ENCODE measurements around the gene JUN. TPM values are rescaled to one million over a fixed set of nuclear protein-coding genes. Genes with fewer than 3 reads are reported as not detected.

The JUN gene
- total and polyA plus RNA-seq, 2 experiments from 2014 or later: 23.3 to 28.5 TPM

DNA sequence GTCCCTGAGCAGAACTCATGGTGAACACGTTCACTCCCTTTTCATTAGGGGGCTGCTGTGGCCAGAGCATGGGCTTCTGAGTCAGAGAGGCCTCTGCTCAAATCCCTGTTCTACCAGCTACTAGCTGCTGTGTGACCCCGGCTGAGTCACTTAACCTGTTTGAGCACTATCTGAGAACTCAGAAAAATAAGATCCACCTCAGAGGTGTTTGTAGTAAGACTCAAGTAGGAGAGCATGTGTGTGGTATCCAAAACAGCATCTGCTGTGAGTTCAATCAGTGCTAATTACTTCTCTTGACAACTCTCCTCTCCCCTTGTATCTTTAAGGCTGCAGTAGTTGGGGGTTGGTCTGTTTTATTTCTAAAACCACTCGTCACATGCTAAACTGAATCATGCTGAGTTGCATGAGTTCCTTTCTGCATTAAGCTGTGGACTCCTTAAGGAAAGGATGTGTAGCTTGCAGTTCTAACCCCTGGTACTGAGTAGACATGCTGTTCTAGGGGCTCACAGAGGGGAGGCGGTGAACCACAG, 39.7 kb upstream of the JUN start:
- Histone ChIP-seq H3K36me3 (ENCODE audit: insufficient read depth) (no peaks in the 10 kb centered on the region), H3K27ac (ENCODE audit: low read depth) (no peak overlapping the region), H3K27me3 (ENCODE audit: insufficient read depth) (no peaks in the 10 kb centered on the region), H3K4me1 (ENCODE audit: insufficient read depth) (no peaks in the 10 kb centered on the region), H4K20me1 (replicated peaks; ENCODE audit: insufficient read depth) (no peaks in the 10 kb centered on the region), H2AFZ (no peak overlapping the region), H3K4me3 (no peak overlapping the region), H3F3A (replicated peaks; ENCODE audit: low read depth) (no peaks in the 10 kb centered on the region), H3K4me2 (no peak overlapping the region), H3K9me2 (ENCODE audit: insufficient read depth) (peaks cover 3% of the 10 kb centered on the region; the same call in 1 of the 2 replicates), H3K79me2 (replicated peaks; ENCODE audit: insufficient read depth) (no peaks in the 10 kb centered on the region)
- peaks cover 20% of the 10 kb centered on the region for H3K9me3 Mint-ChIP-seq
- no peak overlapping the region for H3K4me3 Mint-ChIP-seq
- H3K27me3 Mint-ChIP-seq (ENCODE audit: insufficient read depth, low read depth, poor library complexity): peaks cover 1% of the 10 kb centered on the region
- H3K27ac Mint-ChIP-seq: no peak overlapping the region
- peaks cover 4% of the 10 kb centered on the region; the same call in 1 of the 3 replicates for H3K4me1 Mint-ChIP-seq
- no peak for DNase-seq (ENCODE audit: low spot score)
- peak; percentile 33; the same call in 1 of the 3 replicates for ATAC-seq
- H3K36me3 Mint-ChIP-seq (ENCODE audit: low read depth): peaks cover 19% of the 10 kb centered on the region; the same call in 2 of the 3 replicates
- TF ChIP-seq ZNF331 (CRISPR knock-in tag; IDR thresholded peaks at IDR 0.05; ENCODE audit: low read depth): no peak
- TF ChIP-seq NANOG (IDR thresholded peaks at IDR 0.05; ENCODE audit: borderline replicate concordance): no peak
- no peak for TF ChIP-seq EZH2 (IDR thresholded peaks at IDR 0.05; ENCODE audit: low read depth, unreplicated experiment)
- TF ChIP-seq, protein P1, sequence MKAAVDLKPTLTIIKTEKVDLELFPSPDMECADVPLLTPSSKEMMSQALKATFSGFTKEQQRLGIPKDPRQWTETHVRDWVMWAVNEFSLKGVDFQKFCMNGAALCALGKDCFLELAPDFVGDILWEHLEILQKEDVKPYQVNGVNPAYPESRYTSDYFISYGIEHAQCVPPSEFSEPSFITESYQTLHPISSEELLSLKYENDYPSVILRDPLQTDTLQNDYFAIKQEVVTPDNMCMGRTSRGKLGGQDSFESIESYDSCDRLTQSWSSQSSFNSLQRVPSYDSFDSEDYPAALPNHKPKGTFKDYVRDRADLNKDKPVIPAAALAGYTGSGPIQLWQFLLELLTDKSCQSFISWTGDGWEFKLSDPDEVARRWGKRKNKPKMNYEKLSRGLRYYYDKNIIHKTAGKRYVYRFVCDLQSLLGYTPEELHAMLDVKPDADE (IDR thresholded peaks at IDR 0.05): no peak
- no peak for TF ChIP-seq JUNB (IDR thresholded peaks at IDR 0.05; ENCODE audit: unreplicated experiment)
- no peak for TF ChIP-seq STAT1 (IDR thresholded peaks at IDR 0.05; ENCODE audit: unreplicated experiment)
- TF ChIP-seq, protein P2, sequence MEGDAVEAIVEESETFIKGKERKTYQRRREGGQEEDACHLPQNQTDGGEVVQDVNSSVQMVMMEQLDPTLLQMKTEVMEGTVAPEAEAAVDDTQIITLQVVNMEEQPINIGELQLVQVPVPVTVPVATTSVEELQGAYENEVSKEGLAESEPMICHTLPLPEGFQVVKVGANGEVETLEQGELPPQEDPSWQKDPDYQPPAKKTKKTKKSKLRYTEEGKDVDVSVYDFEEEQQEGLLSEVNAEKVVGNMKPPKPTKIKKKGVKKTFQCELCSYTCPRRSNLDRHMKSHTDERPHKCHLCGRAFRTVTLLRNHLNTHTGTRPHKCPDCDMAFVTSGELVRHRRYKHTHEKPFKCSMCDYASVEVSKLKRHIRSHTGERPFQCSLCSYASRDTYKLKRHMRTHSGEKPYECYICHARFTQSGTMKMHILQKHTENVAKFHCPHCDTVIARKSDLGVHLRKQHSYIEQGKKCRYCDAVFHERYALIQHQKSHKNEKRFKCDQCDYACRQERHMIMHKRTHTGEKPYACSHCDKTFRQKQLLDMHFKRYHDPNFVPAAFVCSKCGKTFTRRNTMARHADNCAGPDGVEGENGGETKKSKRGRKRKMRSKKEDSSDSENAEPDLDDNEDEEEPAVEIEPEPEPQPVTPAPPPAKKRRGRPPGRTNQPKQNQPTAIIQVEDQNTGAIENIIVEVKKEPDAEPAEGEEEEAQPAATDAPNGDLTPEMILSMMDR (conservative IDR thresholded peaks at IDR 0.05; ENCODE audit: low read depth in 2 of 2): peak in 1 of 2 experiments; percentile 33; a peak in 2 of 4 replicates
- no peak for TF ChIP-seq CREB1 (CRISPR knock-in tag; IDR thresholded peaks at IDR 0.05; ENCODE audit: low read depth)

DNA sequence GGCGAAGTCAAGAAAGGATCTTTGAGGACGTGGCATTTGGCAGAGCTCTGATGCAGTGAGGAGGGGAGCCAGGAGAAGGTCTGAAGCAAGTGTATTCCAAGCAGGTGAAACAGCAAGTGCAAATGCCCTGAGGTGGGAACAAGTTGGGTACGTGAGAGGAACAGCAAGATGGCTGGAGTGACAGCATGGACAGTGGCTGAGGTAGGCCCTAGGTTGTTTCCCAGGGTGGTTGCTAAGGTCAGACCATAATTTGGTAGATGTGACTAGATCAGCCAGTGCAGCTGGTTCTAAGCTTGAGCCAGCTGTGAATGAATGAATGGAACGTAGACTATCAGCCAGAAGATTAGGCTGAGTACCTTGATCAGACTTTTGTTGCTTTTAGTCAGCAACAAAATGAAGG, 37.5 kb upstream of the JUN start:
- Mint-ChIP-seq H3K27ac (no peak overlapping the region), H3K36me3 (ENCODE audit: low read depth) (no peaks in the 10 kb centered on the region), H3K4me1 (peaks cover 8% of the 10 kb centered on the region; the same call in 2 of the 3 replicates), H3K9me3 (no peaks in the 10 kb centered on the region), H3K4me3 (no peak overlapping the region), H3K27me3 (ENCODE audit: insufficient read depth, low read depth, poor library complexity) (peaks cover 3% of the 10 kb centered on the region)
- peaks cover 2% of the 10 kb centered on the region; the same call in 1 of the 2 replicates for H3K9me2 ChIP-seq (ENCODE audit: insufficient read depth)
- no peaks in the 10 kb centered on the region for H3K36me3 ChIP-seq (ENCODE audit: insufficient read depth)
- H2AFZ ChIP-seq: no peak overlapping the region
- no peaks in the 10 kb centered on the region for H3K27me3 ChIP-seq (ENCODE audit: insufficient read depth)
- DNase-seq (ENCODE audit: low spot score) (no peak), ATAC-seq (no peak)
- no peaks in the 10 kb centered on the region for H3K79me2 ChIP-seq (replicated peaks; ENCODE audit: insufficient read depth)
- H3F3A ChIP-seq (replicated peaks; ENCODE audit: low read depth): peaks cover 8% of the 10 kb centered on the region
- H4K20me1 ChIP-seq (replicated peaks; ENCODE audit: insufficient read depth): no peaks in the 10 kb centered on the region
- no peak overlapping the region for H3K27ac ChIP-seq (ENCODE audit: low read depth)
- peaks cover 4% of the 10 kb centered on the region; the same call in 1 of the 2 replicates for H3K4me1 ChIP-seq (ENCODE audit: insufficient read depth)
- no peak overlapping the region for H3K4me2 ChIP-seq
- H3K4me3 ChIP-seq: no peak overlapping the region
- TF ChIP-seq EZH2phosphoT487 (IDR thresholded peaks at IDR 0.05; ENCODE audit: unreplicated experiment) (no peak), POLR2AphosphoS5 (IDR thresholded peaks at IDR 0.05; ENCODE audit: low read depth) (no peak), ZNF114 (CRISPR knock-in tag; IDR thresholded peaks at IDR 0.05) (no peak), NANOG (IDR thresholded peaks at IDR 0.05; ENCODE audit: borderline replicate concordance) (no peak), ZNF331 (CRISPR knock-in tag; IDR thresholded peaks at IDR 0.05; ENCODE audit: low read depth) (no peak), EZH2 (IDR thresholded peaks at IDR 0.05; ENCODE audit: low read depth, unreplicated experiment) (no peak)
- TF ChIP-seq, protein P1 (IDR thresholded peaks at IDR 0.05): no peak

Measured in GM23338 (cell line).